Activated naive CD4-positive, alpha-beta T cell treated with anti-CD3 and anti-CD28 coated beads, Interleukin-2, amount 10 ng/mL, durations not matched to agents 7 days and 5 days (primary cell): ENCODE measurements around the gene APBB2.
"Not testable (repeated sequence)": the region's sequence is repeated elsewhere in the genome, so short reads cannot be mapped to it uniquely, and the experiment has no call there.

ENCODE experiments used
- CTCF ChIA-PET: fragments of 350-600 bp; sonication (Branson Sonifier 250); formaldehyde crosslinking; loops from one replicate; lab custom pipeline; 2021; ENCODE audit warnings: antibody characterized with exemption; lab: Charles Lee
- DNase-seq: peaks from one replicate; pipeline ENCODE4 v3.0.0-alpha.2; 2020
- H3K27ac Mint-ChIP-seq: one replicate; pipeline ENCODE4 v1.8.0; 2021; ENCODE audit warnings: mild to moderate bottlenecking, moderate library complexity, mixed read lengths
- H3K27me3 Mint-ChIP-seq: one replicate; pipeline ENCODE4 v1.8.0; 2021; ENCODE audit warnings: mild to moderate bottlenecking, mixed read lengths
- H3K36me3 Mint-ChIP-seq: one replicate; pipeline ENCODE4 v1.8.0; 2021; ENCODE audit warnings: mixed read lengths
- H3K4me1 Mint-ChIP-seq: one replicate; pipeline ENCODE4 v1.8.0; 2021; ENCODE audit warnings: mixed read lengths
- H3K4me3 Mint-ChIP-seq: one replicate; pipeline ENCODE4 v1.8.0; 2021; ENCODE audit warnings: mild to moderate bottlenecking, moderate library complexity, mixed read lengths
- H3K9me3 Mint-ChIP-seq: one replicate; pipeline ENCODE4 v1.8.0; 2021; ENCODE audit warnings: mixed read lengths

Gene APBB2

DNA sequence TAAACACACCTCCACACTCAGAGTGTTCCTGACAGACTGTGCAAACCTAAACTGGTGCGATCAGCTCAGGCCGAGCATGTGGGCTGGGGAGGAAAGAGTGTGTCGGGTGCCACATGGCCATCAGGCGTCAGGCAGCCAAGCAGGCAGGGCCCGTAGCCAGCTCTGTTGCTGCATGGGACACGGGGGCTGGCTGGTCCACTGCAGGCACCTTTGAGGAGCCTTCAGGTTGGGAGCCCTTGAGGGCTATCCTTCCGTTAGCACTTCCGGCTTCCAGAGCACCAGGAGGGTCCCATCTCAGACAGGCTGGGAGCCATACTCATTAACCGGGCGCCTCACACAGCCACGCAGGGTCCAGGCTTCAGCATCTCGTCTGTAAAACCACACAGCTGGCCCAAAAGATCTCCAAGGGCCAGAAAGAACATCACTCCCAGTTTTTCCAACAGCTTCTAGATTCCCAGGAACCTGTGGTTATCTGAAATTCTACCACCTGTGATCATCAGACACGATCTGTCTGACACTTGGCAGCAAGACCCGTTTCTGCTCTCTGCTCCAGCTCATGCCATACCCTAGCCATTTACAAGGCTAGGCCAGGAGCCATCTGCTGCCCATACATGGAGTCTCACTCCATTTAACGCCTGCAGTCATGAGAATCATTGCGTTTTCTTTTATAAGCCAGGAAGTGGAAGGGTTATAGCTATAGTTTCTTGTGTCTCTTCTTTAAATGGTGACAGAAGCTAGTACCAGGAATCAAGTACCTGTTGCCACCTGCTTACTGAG lies 377.1 kb downstream of the APBB2 start:
- CTCF ChIA-PET = interaction anchor here (0.6 to 1.5 kb wide), 6 partner anchors 9 to 162 kb away, joined by 3 to 4 read pairs (median 4); no protein-coding TSS in a partner anchor

GRCh38 chr4:40833212-40833611 lies 381.1 kb downstream of the APBB2 start:
- CTCF ChIA-PET = no interaction called here
- no peak overlapping the region for H3K27ac Mint-ChIP-seq
- DNase-seq = no peak

More for the DNA sequence above, 377.1 kb downstream of the APBB2 start:
- H3K27ac Mint-ChIP-seq = no peak overlapping the region
- no peak overlapping the region for H3K4me3 Mint-ChIP-seq
- H3K9me3 Mint-ChIP-seq = no peaks in the 10 kb centered on the region
- peaks cover 15% of the 10 kb centered on the region for H3K27me3 Mint-ChIP-seq
- no peaks in the 10 kb centered on the region for H3K4me1 Mint-ChIP-seq
- DNase-seq = no peak
- H3K36me3 Mint-ChIP-seq = no peaks in the 10 kb centered on the region

GRCh38 chr4:40832175-40832574 lies 382.2 kb downstream of the APBB2 start:
- H3K27me3 Mint-ChIP-seq = peaks cover 15% of the 10 kb centered on the region
- no peaks in the 10 kb centered on the region for H3K9me3 Mint-ChIP-seq
- H3K4me3 Mint-ChIP-seq = no peak overlapping the region
- CTCF ChIA-PET = interaction anchor here (1.2 kb wide), 1 partner anchor 9 kb away, joined by 3 read pairs; no protein-coding TSS in a partner anchor
- no peak for DNase-seq
- no peak overlapping the region for H3K27ac Mint-ChIP-seq
- H3K4me1 Mint-ChIP-seq = no peaks in the 10 kb centered on the region
- no peaks in the 10 kb centered on the region for H3K36me3 Mint-ChIP-seq

More at GRCh38 chr4:40833212-40833611, 381.1 kb downstream of the APBB2 start:
- H3K36me3 Mint-ChIP-seq = no peaks in the 10 kb centered on the region
- no peak overlapping the region for H3K4me3 Mint-ChIP-seq
- no peaks in the 10 kb centered on the region for H3K9me3 Mint-ChIP-seq
- no peaks in the 10 kb centered on the region for H3K4me1 Mint-ChIP-seq
- peaks cover 11% of the 10 kb centered on the region for H3K27me3 Mint-ChIP-seq

GRCh38 chr4:40831146-40831907 lies 383.0 kb downstream of the APBB2 start:
- CTCF ChIA-PET = interaction anchor here (1.2 to 2.0 kb wide), 2 partner anchors 10 kb away, joined by 3 to 9 read pairs; no protein-coding TSS in a partner anchor
- no peaks in the 10 kb centered on the region for H3K4me1 Mint-ChIP-seq
- H3K27me3 Mint-ChIP-seq = peaks cover 15% of the 10 kb centered on the region
- no peaks in the 10 kb centered on the region for H3K36me3 Mint-ChIP-seq
- no peak for DNase-seq
- H3K27ac Mint-ChIP-seq = no peak overlapping the region
- H3K4me3 Mint-ChIP-seq = no peak overlapping the region
- H3K9me3 Mint-ChIP-seq = no peaks in the 10 kb centered on the region

- Mint-ChIP-seq H3K27ac (no peak overlapping the region), H3K4me1 (peaks cover 4% of the 10 kb centered on the region), H3K27me3 (peaks cover 8% of the 10 kb centered on the region), H3K36me3 (no peaks in the 10 kb centered on the region), H3K4me3 (no peak overlapping the region), H3K9me3 (no peaks in the 10 kb centered on the region)
- DNase-seq = no peak
- CTCF ChIA-PET = interaction anchor here (2.0 kb wide), 1 partner anchor 12 kb away, joined by 9 read pairs; no protein-coding TSS in a partner anchor
Observed at GRCh38 chr4:40829586-40829985, 384.8 kb downstream of the APBB2 start.

DNA sequence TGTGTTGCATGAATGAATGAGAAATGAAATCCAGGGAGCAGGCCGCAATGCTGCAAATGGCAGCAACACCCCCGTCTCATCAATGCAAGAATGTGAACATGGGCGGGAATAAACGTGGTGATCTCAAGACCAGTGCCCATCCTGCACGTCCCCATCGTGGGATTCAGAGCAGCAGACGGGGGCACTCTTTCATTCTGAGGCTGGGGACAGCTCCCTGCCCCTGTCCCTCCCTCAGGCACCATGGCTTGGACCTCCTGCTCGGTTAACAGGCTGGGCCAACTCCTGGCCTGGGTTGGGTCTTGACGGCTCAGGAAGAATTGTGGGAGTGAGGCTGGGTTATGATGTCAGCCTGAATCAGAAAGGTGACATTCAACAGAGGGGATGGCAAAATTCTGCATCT lies 385.7 kb downstream of the APBB2 start:
- Mint-ChIP-seq H3K36me3 (no peaks in the 10 kb centered on the region), H3K9me3 (no peaks in the 10 kb centered on the region), H3K27me3 (peaks cover 8% of the 10 kb centered on the region), H3K4me3 (no peak overlapping the region), H3K27ac (no peak overlapping the region), H3K4me1 (peaks cover 4% of the 10 kb centered on the region)
- CTCF ChIA-PET = no interaction called here
- no peak for DNase-seq

GRCh38 chr4:40827758-40828157 lies 386.6 kb downstream of the APBB2 start:
- peaks cover 9% of the 10 kb centered on the region for H3K27me3 Mint-ChIP-seq
- H3K36me3 Mint-ChIP-seq = no peaks in the 10 kb centered on the region
- no peaks in the 10 kb centered on the region for H3K9me3 Mint-ChIP-seq
- CTCF ChIA-PET = no interaction called here
- no peak overlapping the region for H3K27ac Mint-ChIP-seq
- H3K4me3 Mint-ChIP-seq = no peak overlapping the region
- DNase-seq = no peak
- H3K4me1 Mint-ChIP-seq = peaks cover 4% of the 10 kb centered on the region

DNA sequence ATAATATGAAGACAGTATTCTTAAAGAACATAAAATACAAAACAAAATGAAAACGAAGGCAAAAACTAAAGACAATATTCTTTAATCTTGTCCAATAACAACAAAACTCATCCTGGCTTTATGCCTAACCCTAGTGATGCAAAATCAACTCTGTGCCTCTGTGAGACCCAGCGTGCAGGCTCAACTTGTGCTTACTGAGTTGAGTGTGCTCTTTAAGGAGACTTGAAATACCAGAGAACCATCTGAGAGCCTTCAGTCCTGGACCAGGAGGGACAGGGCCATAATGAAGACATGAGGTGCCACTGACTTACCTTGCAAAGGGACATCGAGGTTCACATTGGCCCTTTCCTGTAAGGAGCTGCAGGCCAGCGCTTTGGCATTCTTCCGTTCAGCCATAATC lies 387.5 kb downstream of the APBB2 start:
- peaks cover 12% of the 10 kb centered on the region for H3K27me3 Mint-ChIP-seq
- H3K4me1 Mint-ChIP-seq = peaks cover 4% of the 10 kb centered on the region
- H3K27ac Mint-ChIP-seq = no peak overlapping the region
- no peak for DNase-seq
- CTCF ChIA-PET = no interaction called here
- H3K36me3 Mint-ChIP-seq = no peaks in the 10 kb centered on the region
- H3K9me3 Mint-ChIP-seq = no peaks in the 10 kb centered on the region
- no peak overlapping the region for H3K4me3 Mint-ChIP-seq

GRCh38 chr4:40825014-40825838 lies 389.1 kb downstream of the APBB2 start:
- DNase-seq = no peak
- no peak overlapping the region for H3K4me3 Mint-ChIP-seq
- CTCF ChIA-PET = interaction anchor here (0.7 to 1.6 kb wide), 2 partner anchors 16 to 18 kb away, joined by 4 to 6 read pairs; no protein-coding TSS in a partner anchor
- H3K27me3 Mint-ChIP-seq = peaks cover 10% of the 10 kb centered on the region
- peaks cover 4% of the 10 kb centered on the region for H3K4me1 Mint-ChIP-seq
- no peak overlapping the region for H3K27ac Mint-ChIP-seq
- no peaks in the 10 kb centered on the region for H3K9me3 Mint-ChIP-seq
- no peaks in the 10 kb centered on the region for H3K36me3 Mint-ChIP-seq

- H3K27ac Mint-ChIP-seq = no peak overlapping the region
- H3K4me1 Mint-ChIP-seq = peaks cover 4% of the 10 kb centered on the region
- no peaks in the 10 kb centered on the region for H3K9me3 Mint-ChIP-seq
- no peaks in the 10 kb centered on the region for H3K36me3 Mint-ChIP-seq
- DNase-seq = no peak
- no peak overlapping the region for H3K4me3 Mint-ChIP-seq
- peaks cover 8% of the 10 kb centered on the region for H3K27me3 Mint-ChIP-seq
- CTCF ChIA-PET = no interaction called here
Observed at GRCh38 chr4:40822420-40823166, 391.7 kb downstream of the APBB2 start.

- CTCF ChIA-PET = no interaction called here
- Mint-ChIP-seq H3K4me1 (no peaks in the 10 kb centered on the region), H3K27me3 (peaks cover 4% of the 10 kb centered on the region), H3K4me3 (no peak overlapping the region), H3K36me3 (no peaks in the 10 kb centered on the region), H3K27ac (no peak overlapping the region), H3K9me3 (no peaks in the 10 kb centered on the region)
- no peak for DNase-seq
Observed at GRCh38 chr4:40820101-40820500, 394.2 kb downstream of the APBB2 start.

- H3K9me3 Mint-ChIP-seq, H3K27ac Mint-ChIP-seq, H3K4me3 Mint-ChIP-seq, H3K4me1 Mint-ChIP-seq, DNase-seq, H3K36me3 Mint-ChIP-seq, H3K27me3 Mint-ChIP-seq: not testable (repeated sequence)
- CTCF ChIA-PET = interaction anchor here (1.4 kb wide), 1 partner anchor 24 kb away, joined by 3 read pairs; no protein-coding TSS in a partner anchor
Observed at GRCh38 chr4:40817157-40817556, 397.2 kb downstream of the APBB2 start.

DNA sequence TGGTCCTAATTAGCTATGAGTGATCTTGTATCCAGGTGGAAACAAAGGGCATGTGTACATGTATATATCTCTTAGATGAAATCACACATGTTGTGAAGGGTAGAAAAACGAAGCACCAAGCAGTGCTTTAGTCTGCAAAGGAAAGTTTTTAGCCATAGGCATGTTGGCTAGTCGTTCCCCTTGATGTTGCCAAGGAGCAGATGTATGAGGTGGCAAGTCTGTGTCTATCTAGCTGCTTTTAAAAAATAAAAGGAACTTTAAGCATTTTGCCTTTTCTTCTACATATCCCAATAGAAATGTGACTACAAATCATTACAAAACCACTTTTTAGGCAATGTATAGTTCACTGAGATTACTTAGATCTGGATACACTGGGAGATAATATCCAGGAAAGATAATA lies 401.5 kb downstream of the APBB2 start:
- Mint-ChIP-seq H3K9me3 (no peaks in the 10 kb centered on the region), H3K4me1 (no peaks in the 10 kb centered on the region), H3K4me3 (no peak overlapping the region), H3K27ac (no peak overlapping the region), H3K27me3 (peaks cover 9% of the 10 kb centered on the region), H3K36me3 (no peaks in the 10 kb centered on the region)
- no peak for DNase-seq
- CTCF ChIA-PET = no interaction called here
